Body of pancreas (tissue), 4 donors: ENCODE results near the gene MACF1. TPM values are rescaled to one million over a fixed set of nuclear protein-coding genes. Genes with fewer than 3 reads are reported as not detected.
A peak's percentile ranks its signal among the peaks of the same experiment; 100 is the strongest.

Experiments used
- ATAC-seq: fragments of 150-250 bp; one replicate; pipeline ENCODE4 v1.9.1; 2016
- DNase-seq, 4 donors: peaks; one replicate each; pipeline ENCODE4 v3.0.0-alpha.2; 2019
- H3K27ac ChIP-seq, 4 donors: fragments of 200-600 bp; sonication (generic); 1 replicate in 3 of 4; 2 replicates in 1 of 4; pipeline versions ENCODE4 v1.5.1 to v1.6.1; 2016 to 2019; ENCODE audit warnings: mild to moderate bottlenecking in 1 of 4, mixed read lengths in 1 of 4, moderate library complexity in 1 of 4
- H3K27me3 ChIP-seq, 2 donors: fragments of 200-600 bp; sonication (generic); one replicate each; pipeline ENCODE4 v1.6.0; 2016; ENCODE audit warnings: mild to moderate bottlenecking in 1 of 2
- H3K36me3 ChIP-seq, 2 donors: fragments of 200-600 bp; sonication (generic); replicated peaks in 1 of 2; 2 replicates each; pipeline ENCODE4 v1.5.1; 2016; ENCODE audit warnings: low read depth in 2 of 2; ENCODE audit not compliant: insufficient read depth in 1 of 2
- H3K4me1 ChIP-seq: fragments of 200-600 bp; sonication (generic); one replicate; pipeline ENCODE4 v1.6.0; 2016
- H3K4me3 ChIP-seq, 2 donors: fragments of 200-600 bp; sonication (generic); 1 replicate in 1 of 2; 2 replicates in 1 of 2; pipeline ENCODE4 v1.5.1; 2016 to 2019
- H3K9me3 ChIP-seq, 3 donors: fragments of 200-600 bp; sonication (generic); 1 replicate in 2 of 3; 2 replicates in 1 of 3; pipeline ENCODE4 v1.5.1; 2016
- POLR2A ChIP-seq, 3 donors: fragments of 450-650 bp; IDR thresholded peaks; one replicate each; pipeline ENCODE4 v1.6.1; 2016; ENCODE audit warnings: antibody characterized with exemption in 3 of 3, mild to moderate bottlenecking in 2 of 3
- WGBS, 2 donors: methylation state at CpG; one replicate each; pipeline ENCODE4 v1.1.5; 2017; 5-methylcytosine and 5-hydroxymethylcytosine counted together
- intact Hi-C: fragments of 100-400 bp; cut with DNase I; formaldehyde crosslinking; loops from one replicate; pipeline ENCODE4 v1.15.1; 2023
- total RNA-seq, 2 donors: library from RNA; depleted of rRNA; stranded (reverse); fragments of >200 nt; gene quantifications; one replicate each; pipeline ENCODE4 v1.1.0, GENCODE V29; 2016
- TF ChIP-seq, protein P1 (sequence below), 7 experiments: fragments of 450-650 bp in 4 of 7; fragments of 200-600 bp in 3 of 7; sonication (generic) in 3 of 7; IDR thresholded peaks; one replicate each; pipeline ENCODE4 v1.5.1; 2016 to 2019; ENCODE audit warnings: antibody characterized with exemption in 7 of 7

MACF1 gene
- total RNA-seq, 2 donors from 2014 or later = 144 to 190 TPM

DNA sequence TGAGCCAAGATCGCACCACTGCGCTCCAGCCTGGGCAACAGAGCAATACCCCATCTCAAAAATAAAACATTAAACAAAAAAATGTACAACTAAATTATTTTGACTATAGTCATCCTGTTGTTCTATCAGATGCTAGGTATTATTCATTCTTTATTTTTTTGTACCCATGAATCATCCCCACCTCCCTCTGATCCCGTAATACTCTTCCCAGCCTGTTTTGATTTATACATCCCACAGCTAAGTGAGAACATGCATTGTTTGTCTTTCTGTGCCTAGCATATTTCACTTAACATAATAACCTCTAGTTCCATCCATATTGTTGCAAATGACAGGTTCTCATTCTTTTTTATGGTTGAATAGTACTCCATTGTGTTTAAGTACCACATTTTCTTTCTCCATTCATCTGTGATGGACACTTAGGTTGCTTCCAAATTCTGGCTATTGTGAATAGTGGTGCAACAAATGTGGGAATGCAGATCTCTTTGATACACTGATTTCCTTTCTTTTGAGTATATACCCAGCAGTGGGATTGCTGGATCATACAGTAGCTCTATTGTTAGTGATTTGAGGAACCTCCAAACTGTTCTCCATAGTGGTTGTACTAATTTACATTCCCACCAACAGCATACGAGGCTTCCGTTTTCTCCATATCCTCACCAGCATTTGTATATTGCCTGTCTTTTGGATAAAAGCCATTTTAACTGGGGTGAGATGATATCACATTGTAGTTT is 84.4 kb downstream of the MACF1 start:
- no peak overlapping the region for H3K4me3 ChIP-seq
- ATAC-seq = no peak
- intact Hi-C loops = no loop called here
- DNase-seq = no peak
- H3K4me1 ChIP-seq = peaks cover 17% of the 10 kb centered on the region
- no peaks in the 10 kb centered on the region for H3K9me3 ChIP-seq
- TF ChIP-seq, protein P1, sequence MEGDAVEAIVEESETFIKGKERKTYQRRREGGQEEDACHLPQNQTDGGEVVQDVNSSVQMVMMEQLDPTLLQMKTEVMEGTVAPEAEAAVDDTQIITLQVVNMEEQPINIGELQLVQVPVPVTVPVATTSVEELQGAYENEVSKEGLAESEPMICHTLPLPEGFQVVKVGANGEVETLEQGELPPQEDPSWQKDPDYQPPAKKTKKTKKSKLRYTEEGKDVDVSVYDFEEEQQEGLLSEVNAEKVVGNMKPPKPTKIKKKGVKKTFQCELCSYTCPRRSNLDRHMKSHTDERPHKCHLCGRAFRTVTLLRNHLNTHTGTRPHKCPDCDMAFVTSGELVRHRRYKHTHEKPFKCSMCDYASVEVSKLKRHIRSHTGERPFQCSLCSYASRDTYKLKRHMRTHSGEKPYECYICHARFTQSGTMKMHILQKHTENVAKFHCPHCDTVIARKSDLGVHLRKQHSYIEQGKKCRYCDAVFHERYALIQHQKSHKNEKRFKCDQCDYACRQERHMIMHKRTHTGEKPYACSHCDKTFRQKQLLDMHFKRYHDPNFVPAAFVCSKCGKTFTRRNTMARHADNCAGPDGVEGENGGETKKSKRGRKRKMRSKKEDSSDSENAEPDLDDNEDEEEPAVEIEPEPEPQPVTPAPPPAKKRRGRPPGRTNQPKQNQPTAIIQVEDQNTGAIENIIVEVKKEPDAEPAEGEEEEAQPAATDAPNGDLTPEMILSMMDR (IDR thresholded peaks at IDR 0.05) = no peak
- TF ChIP-seq POLR2A (IDR thresholded peaks at IDR 0.05) = no peak
- H3K27me3 ChIP-seq = no peaks in the 10 kb centered on the region
- peaks cover 0 to 25% of the 10 kb centered on the region in 2 donors for H3K36me3 ChIP-seq
- 92 to 97% methylated on average over 5 of the region's 5 CpGs for WGBS, 2 donors
- no peak overlapping the region for H3K27ac ChIP-seq

DNA sequence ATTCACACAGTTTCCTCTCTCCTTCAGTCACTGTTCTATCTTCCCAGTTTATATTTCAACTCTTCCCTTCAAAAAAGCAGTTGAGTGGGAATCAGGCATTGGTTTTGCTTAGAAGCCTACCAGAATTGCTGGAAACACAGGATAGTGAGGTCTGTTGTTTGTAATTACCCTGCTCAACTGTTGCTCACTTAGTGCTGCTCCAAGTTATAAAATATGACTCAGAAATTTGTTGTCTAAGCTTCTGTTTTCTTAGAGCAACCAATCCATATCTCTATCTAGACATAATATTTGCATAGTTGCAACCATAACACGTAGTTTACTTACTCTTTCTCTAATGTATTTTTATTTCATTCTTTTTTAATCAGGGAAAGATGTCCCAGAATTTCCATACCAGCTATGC is 87.9 kb downstream of the MACF1 start:
- Histone ChIP-seq H3K9me3 (no peaks in the 10 kb centered on the region), H3K4me3 (no peak overlapping the region), H3K27me3 (no peaks in the 10 kb centered on the region), H3K27ac (no peak overlapping the region), H3K4me1 (peaks cover 25% of the 10 kb centered on the region), H3K36me3 (peaks cover 0 to 26% of the 10 kb centered on the region in 2 donors)
- no peak for DNase-seq
- 32 to 37% methylated on average over 1 of the region's 1 CpG for WGBS, 2 donors
- TF ChIP-seq POLR2A (IDR thresholded peaks at IDR 0.05) = no peak
- TF ChIP-seq, protein P1 (IDR thresholded peaks at IDR 0.05) = no peak
- intact Hi-C loops = no loop called here
- no peak for ATAC-seq

DNA sequence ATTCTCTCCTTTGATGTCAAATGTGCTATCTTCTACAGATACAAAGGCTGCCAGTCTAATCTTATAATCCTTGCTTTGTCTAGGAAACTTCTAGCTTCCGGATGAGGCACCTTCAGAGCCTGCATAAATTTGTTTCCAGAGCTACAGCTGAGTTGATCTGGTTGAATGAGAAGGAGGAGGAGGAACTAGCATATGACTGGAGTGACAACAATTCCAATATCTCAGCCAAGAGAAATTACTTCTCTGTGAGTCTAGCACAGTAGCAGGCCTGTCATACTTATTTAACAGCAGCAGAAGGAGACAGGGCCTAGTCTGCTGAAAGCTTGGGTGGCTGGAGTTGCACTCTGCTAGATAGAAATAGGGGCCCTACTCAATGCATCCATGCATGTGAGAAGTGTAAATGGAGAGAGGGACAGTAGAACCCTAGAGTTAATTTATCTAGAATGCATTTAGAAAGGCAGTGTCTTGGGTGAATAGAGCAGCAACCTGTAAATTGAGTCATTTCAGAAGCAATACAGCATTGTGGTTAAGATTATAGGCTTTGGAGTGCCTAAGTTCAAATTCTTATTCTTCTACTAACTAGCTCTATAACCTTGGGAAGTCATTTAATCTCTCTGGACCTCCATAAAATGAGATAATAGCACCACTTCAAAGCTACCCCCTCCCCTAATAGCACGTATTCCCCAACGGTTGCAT is 89.0 kb downstream of the MACF1 start:
- DNase-seq = no peak
- no peak for TF ChIP-seq POLR2A (IDR thresholded peaks at IDR 0.05)
- TF ChIP-seq, protein P1 (IDR thresholded peaks at IDR 0.05) = no peak
- peaks cover 0 to 17% of the 10 kb centered on the region in 2 donors for H3K36me3 ChIP-seq
- ATAC-seq = no peak
- WGBS, 2 donors = 37 to 52% methylated on average over 3 of the region's 3 CpGs
- H3K27me3 ChIP-seq = no peaks in the 10 kb centered on the region
- intact Hi-C loops = no loop called here
- H3K27ac ChIP-seq = peak overlapping the region in 2 of 4 donors; percentile 2 to 15
- H3K4me3 ChIP-seq = no peak overlapping the region
- no peaks in the 10 kb centered on the region for H3K9me3 ChIP-seq
- peaks cover 31% of the 10 kb centered on the region for H3K4me1 ChIP-seq

DNA sequence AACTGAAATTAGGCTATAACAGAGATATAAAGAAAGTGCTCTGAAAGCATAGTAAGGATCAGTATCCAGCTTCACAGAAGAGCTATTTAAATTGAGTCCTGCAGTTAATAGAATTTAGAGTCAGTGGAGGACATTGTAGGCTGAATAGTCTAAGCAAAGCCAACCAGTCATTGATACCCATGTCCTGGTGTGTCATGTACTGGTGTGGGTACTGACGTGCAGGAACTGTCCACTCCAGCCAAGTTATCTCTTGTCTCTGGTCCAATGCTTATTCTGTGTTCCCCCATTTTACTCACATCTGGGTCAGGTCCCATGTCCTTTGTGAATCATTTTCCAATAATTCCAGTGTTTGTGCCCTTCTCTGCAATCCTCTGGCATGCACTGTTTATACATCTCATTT is 90.0 kb downstream of the MACF1 start:
- 22 to 40% methylated on average over 1 of the region's 1 CpG for WGBS, 2 donors
- H3K27ac ChIP-seq = no peak overlapping the region
- H3K9me3 ChIP-seq = no peaks in the 10 kb centered on the region
- H3K27me3 ChIP-seq = no peaks in the 10 kb centered on the region
- ATAC-seq (peak; percentile 50), DNase-seq (peak in 2 of 4 donors; percentile 22 to 29)
- H3K4me3 ChIP-seq = no peak overlapping the region
- TF ChIP-seq, protein P1 (IDR thresholded peaks at IDR 0.05) = no peak
- TF ChIP-seq POLR2A (IDR thresholded peaks at IDR 0.05) = no peak
- peaks cover 31% of the 10 kb centered on the region for H3K4me1 ChIP-seq
- peaks cover 0 to 20% of the 10 kb centered on the region in 2 donors for H3K36me3 ChIP-seq
- intact Hi-C loops = no loop called here
